NB4 (cell line): ENCODE data around the gene HHIP.

ENCODE experiments used
- MYC ChIP-seq: IDR thresholded peaks from 2 replicates; pipeline ENCODE4 v1.6.1; 2011; ENCODE audit warnings: low read depth, low read length
- POLR2A ChIP-seq: IDR thresholded peaks from 2 replicates; pipeline ENCODE4 v1.6.1; 2011; ENCODE audit warnings: mild to moderate bottlenecking; ENCODE audit not compliant: insufficient read length; ENCODE audit errors: extremely low read depth
- TF ChIP-seq, protein P1 (sequence below): IDR thresholded peaks from one replicate; pipeline ENCODE4 v1.5.1; 2012; ENCODE audit warnings: low read depth, low read length
- TF ChIP-seq, protein P2 (sequence below): IDR thresholded peaks from 2 replicates; pipeline ENCODE4 v1.6.1; 2011; ENCODE audit warnings: low read depth, low read length

DNA sequence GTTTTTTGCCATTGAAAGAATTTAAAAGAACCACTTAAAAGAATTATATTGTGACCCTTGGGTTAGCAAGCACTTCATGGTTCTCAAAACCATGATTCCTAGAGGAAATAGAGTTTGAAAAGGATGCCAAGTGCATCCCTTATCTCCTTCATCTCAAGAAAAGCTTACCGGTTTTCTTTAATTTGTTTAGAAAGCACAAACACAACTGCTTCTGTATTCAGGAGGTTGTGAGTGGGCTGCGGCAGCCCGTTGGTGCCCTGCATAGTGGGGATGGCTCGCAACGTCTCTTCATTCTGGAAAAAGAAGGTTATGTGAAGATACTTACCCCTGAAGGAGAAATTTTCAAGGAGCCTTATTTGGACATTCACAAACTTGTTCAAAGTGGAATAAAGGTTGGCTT, 13.5 kb downstream of the HHIP start:
- TF ChIP-seq, protein P1, sequence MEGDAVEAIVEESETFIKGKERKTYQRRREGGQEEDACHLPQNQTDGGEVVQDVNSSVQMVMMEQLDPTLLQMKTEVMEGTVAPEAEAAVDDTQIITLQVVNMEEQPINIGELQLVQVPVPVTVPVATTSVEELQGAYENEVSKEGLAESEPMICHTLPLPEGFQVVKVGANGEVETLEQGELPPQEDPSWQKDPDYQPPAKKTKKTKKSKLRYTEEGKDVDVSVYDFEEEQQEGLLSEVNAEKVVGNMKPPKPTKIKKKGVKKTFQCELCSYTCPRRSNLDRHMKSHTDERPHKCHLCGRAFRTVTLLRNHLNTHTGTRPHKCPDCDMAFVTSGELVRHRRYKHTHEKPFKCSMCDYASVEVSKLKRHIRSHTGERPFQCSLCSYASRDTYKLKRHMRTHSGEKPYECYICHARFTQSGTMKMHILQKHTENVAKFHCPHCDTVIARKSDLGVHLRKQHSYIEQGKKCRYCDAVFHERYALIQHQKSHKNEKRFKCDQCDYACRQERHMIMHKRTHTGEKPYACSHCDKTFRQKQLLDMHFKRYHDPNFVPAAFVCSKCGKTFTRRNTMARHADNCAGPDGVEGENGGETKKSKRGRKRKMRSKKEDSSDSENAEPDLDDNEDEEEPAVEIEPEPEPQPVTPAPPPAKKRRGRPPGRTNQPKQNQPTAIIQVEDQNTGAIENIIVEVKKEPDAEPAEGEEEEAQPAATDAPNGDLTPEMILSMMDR = no peak
- TF ChIP-seq, protein P2, sequence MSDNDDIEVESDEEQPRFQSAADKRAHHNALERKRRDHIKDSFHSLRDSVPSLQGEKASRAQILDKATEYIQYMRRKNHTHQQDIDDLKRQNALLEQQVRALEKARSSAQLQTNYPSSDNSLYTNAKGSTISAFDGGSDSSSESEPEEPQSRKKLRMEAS = no peak
- TF ChIP-seq POLR2A (no peak), MYC (no peak)
